BJ (cell line): ENCODE data around the gene CHAF1B. TPM values are rescaled to one million over a fixed set of nuclear protein-coding genes. Genes with fewer than 3 reads are reported as not detected.

ENCODE experiments used
- CTCF ChIA-PET: fragments of 350-600 bp; formaldehyde crosslinking; extraction: SDS; loops from one replicate; lab custom pipeline; 2021; ENCODE audit warnings: antibody characterized with exemption, inconsistent platforms; lab: Yijun Ruan, JAX
- POLR2A ChIA-PET: fragments of 300-600 bp; sonication (Branson Sonifier 250); formaldehyde crosslinking; extraction: SDS; loops from one replicate; lab custom pipeline; 2021; ENCODE audit warnings: antibody characterized with exemption; lab: Charles Lee
- DNase-seq: peaks from one replicate; pipeline ENCODE4 v3.0.0-alpha.2; 2011; ENCODE audit warnings: low read depth
- H3K27me3 ChIP-seq: 2 replicates; pipeline ENCODE4 v1.6.0; 2011; ENCODE audit warnings: low read length; ENCODE audit not compliant: control insufficient read depth, insufficient read depth
- H3K36me3 ChIP-seq: 2 replicates; pipeline ENCODE4 v1.5.1; 2011; ENCODE audit warnings: low read length; ENCODE audit not compliant: control insufficient read depth, insufficient read depth
- H3K4me3 ChIP-seq: 2 replicates; pipeline ENCODE4 v1.5.1; 2011; ENCODE audit warnings: low read depth, mild to moderate bottlenecking, control low read depth, low read length
- CTCF ChIP-seq: IDR thresholded peaks from 2 replicates; pipeline ENCODE4 v1.5.1; 2011; ENCODE audit warnings: low read depth, mild to moderate bottlenecking, control low read depth, inconsistent platforms, low read length, moderate library complexity; ENCODE audit not compliant: insufficient read depth
- polyA plus RNA-seq: library from polyadenylated mRNA; depleted of rRNA; stranded (reverse); fragments of >200 nt; gene quantifications from 2 replicates; pipeline ENCODE4 v1.2.3, GENCODE V29; 2011

Gene CHAF1B
- polyA plus RNA-seq, 1 experiment = 4.0 TPM

GRCh38 chr21:36403713-36404112, 18.5 kb downstream of the CHAF1B start:
- ChIA-PET POLR2A (no interaction called here), CTCF (interaction anchor here (1.3 to 2.4 kb wide), 2 partner anchors 14 to 16 kb away, joined by 3 to 7 read pairs; no protein-coding TSS in a partner anchor)
- no peak overlapping the region for H3K4me3 ChIP-seq
- no peaks in the 10 kb centered on the region for H3K27me3 ChIP-seq
- H3K36me3 ChIP-seq = 0 out of 2 replicates have a peak, but pooled peaks cover 1% of the 10 kb centered on the region
- no peak for DNase-seq
- no peak for TF ChIP-seq CTCF

- POLR2A ChIA-PET = no interaction called here
- H3K36me3 ChIP-seq = peaks cover 3% of the 10 kb centered on the region; the same call in 1 of the 2 replicates
- TF ChIP-seq CTCF = no peak
- H3K27me3 ChIP-seq = no peaks in the 10 kb centered on the region
- no peak overlapping the region for H3K4me3 ChIP-seq
- CTCF ChIA-PET = no interaction called here
- no peak for DNase-seq
These were observed 23.4 kb downstream of the CHAF1B start for GRCh38 chr21:36408568-36408967.

- Histone ChIP-seq H3K36me3 (peaks cover 3% of the 10 kb centered on the region), H3K4me3 (no peak overlapping the region), H3K27me3 (no peaks in the 10 kb centered on the region)
- no peak for DNase-seq
- no peak for TF ChIP-seq CTCF
- CTCF ChIA-PET = interaction anchor here (0.6 to 2.7 kb wide), 2 partner anchors 9 to 166 kb away, joined by 3 to 9 read pairs; no protein-coding TSS in a partner anchor
- POLR2A ChIA-PET = no interaction called here
These were observed 26.1 kb downstream of the CHAF1B start for GRCh38 chr21:36411301-36411700.

- no peaks in the 10 kb centered on the region for H3K27me3 ChIP-seq
- ChIA-PET CTCF (no interaction called here), POLR2A (no interaction called here)
- DNase-seq = no peak
- no peak for TF ChIP-seq CTCF
- H3K4me3 ChIP-seq = no peak overlapping the region
- peaks cover 3% of the 10 kb centered on the region for H3K36me3 ChIP-seq
These were observed 27.7 kb downstream of the CHAF1B start for GRCh38 chr21:36412916-36413315.

GRCh38 chr21:36415375-36415774, 30.2 kb downstream of the CHAF1B start:
- peaks cover 3% of the 10 kb centered on the region for H3K36me3 ChIP-seq
- no peaks in the 10 kb centered on the region for H3K27me3 ChIP-seq
- TF ChIP-seq CTCF = no peak
- no peak for DNase-seq
- POLR2A ChIA-PET = no interaction called here
- H3K4me3 ChIP-seq = no peak overlapping the region
- CTCF ChIA-PET = interaction anchor here (0.6 kb wide), 1 partner anchor 1368 kb away, joined by 3 read pairs; no protein-coding TSS in a partner anchor
